H1 (cell line): ENCODE data around the gene DRC1. TPM values are rescaled to one million over a fixed set of nuclear protein-coding genes. Genes with fewer than 3 reads are reported as not detected.

Experiments
- polyA plus RNA-seq, 7 experiments: library from polyadenylated mRNA; depleted of rRNA in 3 of 7; stranded (reverse) in 5 of 7; unstranded in 2 of 7; fragments of >200 nt in 5 of 7; fragments of 200-250 nt in 2 of 7; gene quantifications; 1 replicate in 5 of 7; 2 replicates in 1 of 7; 4 replicates in 1 of 7; pipeline versions ENCODE4 v1.2.1 to v1.2.3, GENCODE V29; 2011 to 2013; ENCODE audit warnings: missing spikeins in 2 of 7, mixed read lengths in 2 of 7
- total RNA-seq: library from RNA; stranded (reverse); fragmentation: NEBNext Ultra II Directional; extraction: Animal tissue kit (Norgen Biotek cat#: 25700); gene quantifications from 2 replicates; pipeline ENCODE4 v1.2.1, GENCODE V29; 2021
- TF ChIP-seq, protein P1 (sequence below): fragments of 300-600 bp; sonication (generic); IDR thresholded peaks from 2 replicates; pipeline ENCODE4 v1.7.1; 2012; ENCODE audit warnings: low read length, moderate library complexity, mild to moderate bottlenecking, inconsistent platforms; ENCODE audit not compliant: insufficient replicate concordance

DRC1 gene
- total and polyA plus RNA-seq, 2 of the 8 experiments (the other 6 are each of a cell fraction or from before 2014, with no cell fraction given), result 0.08 TPM; not detected in 1

DNA sequence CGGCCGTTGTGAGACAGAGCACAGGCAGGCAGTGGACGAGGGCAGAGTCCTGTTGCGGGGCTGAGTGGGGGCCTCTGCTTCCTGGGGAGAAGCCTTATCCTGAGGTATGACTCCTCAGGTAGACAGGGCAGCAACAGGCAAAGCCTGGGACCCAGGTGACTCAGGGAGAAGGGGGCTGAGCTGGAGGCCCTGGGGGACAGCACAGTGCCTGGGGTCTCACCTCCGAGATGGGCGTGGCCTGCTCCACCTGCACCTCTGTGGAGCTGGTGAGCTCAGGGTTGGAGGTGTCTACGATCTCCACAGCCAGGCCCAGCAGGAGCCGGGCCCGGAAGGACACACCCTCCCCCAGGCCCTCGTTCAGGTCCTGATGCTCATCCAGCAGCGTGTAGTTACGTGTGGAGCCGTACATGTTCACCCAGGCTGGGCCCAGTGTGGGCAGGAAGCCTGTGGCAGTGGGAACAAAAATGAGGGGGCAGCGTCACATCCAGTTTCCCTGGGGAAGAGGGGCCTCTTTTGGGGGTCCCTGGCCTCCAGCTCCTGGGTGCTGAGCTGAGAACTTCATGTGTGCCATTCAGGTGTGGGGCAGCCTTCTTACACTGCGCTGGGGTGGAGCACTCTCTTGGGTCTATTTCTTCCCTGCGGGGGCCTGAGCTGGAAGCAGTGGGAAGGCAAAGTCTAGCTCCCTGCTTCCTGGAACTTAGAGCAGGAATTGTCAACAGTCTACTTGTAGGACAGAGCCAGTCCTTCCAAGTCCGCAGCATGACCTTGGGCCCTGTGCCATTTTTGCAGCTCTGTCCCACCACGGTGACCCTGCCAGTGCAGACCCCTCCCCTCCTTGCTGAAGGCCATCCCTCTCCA is 79.1 kb downstream of the DRC1 start (continued):
- TF ChIP-seq, protein P1, sequence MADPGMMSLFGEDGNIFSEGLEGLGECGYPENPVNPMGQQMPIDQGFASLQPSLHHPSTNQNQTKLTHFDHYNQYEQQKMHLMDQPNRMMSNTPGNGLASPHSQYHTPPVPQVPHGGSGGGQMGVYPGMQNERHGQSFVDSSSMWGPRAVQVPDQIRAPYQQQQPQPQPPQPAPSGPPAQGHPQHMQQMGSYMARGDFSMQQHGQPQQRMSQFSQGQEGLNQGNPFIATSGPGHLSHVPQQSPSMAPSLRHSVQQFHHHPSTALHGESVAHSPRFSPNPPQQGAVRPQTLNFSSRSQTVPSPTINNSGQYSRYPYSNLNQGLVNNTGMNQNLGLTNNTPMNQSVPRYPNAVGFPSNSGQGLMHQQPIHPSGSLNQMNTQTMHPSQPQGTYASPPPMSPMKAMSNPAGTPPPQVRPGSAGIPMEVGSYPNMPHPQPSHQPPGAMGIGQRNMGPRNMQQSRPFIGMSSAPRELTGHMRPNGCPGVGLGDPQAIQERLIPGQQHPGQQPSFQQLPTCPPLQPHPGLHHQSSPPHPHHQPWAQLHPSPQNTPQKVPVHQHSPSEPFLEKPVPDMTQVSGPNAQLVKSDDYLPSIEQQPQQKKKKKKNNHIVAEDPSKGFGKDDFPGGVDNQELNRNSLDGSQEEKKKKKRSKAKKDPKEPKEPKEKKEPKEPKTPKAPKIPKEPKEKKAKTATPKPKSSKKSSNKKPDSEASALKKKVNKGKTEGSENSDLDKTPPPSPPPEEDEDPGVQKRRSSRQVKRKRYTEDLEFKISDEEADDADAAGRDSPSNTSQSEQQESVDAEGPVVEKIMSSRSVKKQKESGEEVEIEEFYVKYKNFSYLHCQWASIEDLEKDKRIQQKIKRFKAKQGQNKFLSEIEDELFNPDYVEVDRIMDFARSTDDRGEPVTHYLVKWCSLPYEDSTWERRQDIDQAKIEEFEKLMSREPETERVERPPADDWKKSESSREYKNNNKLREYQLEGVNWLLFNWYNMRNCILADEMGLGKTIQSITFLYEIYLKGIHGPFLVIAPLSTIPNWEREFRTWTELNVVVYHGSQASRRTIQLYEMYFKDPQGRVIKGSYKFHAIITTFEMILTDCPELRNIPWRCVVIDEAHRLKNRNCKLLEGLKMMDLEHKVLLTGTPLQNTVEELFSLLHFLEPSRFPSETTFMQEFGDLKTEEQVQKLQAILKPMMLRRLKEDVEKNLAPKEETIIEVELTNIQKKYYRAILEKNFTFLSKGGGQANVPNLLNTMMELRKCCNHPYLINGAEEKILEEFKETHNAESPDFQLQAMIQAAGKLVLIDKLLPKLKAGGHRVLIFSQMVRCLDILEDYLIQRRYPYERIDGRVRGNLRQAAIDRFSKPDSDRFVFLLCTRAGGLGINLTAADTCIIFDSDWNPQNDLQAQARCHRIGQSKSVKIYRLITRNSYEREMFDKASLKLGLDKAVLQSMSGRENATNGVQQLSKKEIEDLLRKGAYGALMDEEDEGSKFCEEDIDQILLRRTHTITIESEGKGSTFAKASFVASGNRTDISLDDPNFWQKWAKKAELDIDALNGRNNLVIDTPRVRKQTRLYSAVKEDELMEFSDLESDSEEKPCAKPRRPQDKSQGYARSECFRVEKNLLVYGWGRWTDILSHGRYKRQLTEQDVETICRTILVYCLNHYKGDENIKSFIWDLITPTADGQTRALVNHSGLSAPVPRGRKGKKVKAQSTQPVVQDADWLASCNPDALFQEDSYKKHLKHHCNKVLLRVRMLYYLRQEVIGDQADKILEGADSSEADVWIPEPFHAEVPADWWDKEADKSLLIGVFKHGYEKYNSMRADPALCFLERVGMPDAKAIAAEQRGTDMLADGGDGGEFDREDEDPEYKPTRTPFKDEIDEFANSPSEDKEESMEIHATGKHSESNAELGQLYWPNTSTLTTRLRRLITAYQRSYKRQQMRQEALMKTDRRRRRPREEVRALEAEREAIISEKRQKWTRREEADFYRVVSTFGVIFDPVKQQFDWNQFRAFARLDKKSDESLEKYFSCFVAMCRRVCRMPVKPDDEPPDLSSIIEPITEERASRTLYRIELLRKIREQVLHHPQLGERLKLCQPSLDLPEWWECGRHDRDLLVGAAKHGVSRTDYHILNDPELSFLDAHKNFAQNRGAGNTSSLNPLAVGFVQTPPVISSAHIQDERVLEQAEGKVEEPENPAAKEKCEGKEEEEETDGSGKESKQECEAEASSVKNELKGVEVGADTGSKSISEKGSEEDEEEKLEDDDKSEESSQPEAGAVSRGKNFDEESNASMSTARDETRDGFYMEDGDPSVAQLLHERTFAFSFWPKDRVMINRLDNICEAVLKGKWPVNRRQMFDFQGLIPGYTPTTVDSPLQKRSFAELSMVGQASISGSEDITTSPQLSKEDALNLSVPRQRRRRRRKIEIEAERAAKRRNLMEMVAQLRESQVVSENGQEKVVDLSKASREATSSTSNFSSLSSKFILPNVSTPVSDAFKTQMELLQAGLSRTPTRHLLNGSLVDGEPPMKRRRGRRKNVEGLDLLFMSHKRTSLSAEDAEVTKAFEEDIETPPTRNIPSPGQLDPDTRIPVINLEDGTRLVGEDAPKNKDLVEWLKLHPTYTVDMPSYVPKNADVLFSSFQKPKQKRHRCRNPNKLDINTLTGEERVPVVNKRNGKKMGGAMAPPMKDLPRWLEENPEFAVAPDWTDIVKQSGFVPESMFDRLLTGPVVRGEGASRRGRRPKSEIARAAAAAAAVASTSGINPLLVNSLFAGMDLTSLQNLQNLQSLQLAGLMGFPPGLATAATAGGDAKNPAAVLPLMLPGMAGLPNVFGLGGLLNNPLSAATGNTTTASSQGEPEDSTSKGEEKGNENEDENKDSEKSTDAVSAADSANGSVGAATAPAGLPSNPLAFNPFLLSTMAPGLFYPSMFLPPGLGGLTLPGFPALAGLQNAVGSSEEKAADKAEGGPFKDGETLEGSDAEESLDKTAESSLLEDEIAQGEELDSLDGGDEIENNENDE, result no peak
